NCI-H2107 treated with DMSO at 0.1 percent for 48 hours (cell line): ENCODE measurements around the gene NUDT3.
"Not testable (repeated sequence)": the region's sequence is repeated elsewhere in the genome, so short reads cannot be mapped to it uniquely, and the experiment has no call there.

Experiments
- DNase-seq: peaks from one replicate; lab custom pipeline; 2025; ENCODE audit not compliant: unreplicated experiment; lab: John Stamatoyannopoulos, UW

NUDT3 gene

GRCh38 chr6:34295721-34296120, 96.7 kb downstream of the NUDT3 start:
- no peak for DNase-seq

- DNase-seq: no peak
These were observed 99.5 kb downstream of the NUDT3 start for GRCh38 chr6:34292954-34293353.

- no peak for DNase-seq
These were observed 103.3 kb downstream of the NUDT3 start for GRCh38 chr6:34289137-34289536.

DNA sequence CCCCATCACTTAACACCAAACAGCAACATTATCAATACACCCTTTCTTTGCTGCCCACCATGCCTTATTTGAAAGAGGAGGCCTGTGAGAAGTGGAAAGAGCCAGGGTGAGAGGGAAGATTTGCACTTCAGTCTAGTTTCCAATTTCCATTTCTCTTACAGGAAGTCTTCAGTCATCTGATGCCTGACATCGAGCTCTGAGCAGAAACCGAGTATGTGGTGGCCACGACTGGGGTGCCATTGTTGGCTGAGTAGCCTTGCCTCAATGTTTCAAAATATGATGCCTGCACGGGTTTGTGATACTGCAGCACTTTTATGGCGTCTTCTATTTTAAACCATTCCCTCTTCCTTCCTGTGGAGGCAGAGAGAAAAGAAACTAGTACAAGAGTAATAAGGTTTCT, 103.9 kb downstream of the NUDT3 start:
- DNase-seq: no peak

DNA sequence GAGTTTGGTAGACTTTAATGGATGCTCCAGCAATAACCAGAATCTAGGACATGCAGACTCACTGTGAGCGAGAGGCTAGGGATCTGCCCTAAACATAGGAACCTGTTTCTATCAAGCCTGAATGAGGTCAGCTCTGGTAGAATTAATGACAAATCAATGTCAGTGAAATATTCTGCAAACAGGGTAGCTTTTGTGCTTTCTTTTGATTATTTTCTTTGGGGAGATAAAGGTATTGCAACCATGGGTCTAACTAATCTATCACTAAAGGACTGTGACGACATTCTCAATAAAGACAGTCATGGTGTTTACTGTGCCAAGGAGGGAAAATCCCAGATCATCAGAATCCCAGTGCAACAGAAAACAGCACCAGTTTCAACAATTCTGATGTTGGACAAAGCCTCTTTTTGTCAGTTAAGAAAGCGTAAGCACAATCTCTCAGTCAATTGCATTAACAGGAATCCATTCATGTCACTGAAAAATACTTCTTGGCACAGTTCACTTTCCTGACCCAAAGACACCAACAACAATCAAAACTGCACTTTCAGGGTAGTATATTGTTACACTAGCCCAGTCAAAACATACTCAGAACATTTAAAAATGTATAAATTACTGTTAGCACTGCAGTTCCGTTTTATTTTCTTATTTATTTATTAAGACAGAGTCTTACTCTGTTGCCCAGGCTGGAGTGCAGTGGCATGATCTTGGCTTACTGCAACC, 106.9 kb downstream of the NUDT3 start:
- no peak for DNase-seq

DNA sequence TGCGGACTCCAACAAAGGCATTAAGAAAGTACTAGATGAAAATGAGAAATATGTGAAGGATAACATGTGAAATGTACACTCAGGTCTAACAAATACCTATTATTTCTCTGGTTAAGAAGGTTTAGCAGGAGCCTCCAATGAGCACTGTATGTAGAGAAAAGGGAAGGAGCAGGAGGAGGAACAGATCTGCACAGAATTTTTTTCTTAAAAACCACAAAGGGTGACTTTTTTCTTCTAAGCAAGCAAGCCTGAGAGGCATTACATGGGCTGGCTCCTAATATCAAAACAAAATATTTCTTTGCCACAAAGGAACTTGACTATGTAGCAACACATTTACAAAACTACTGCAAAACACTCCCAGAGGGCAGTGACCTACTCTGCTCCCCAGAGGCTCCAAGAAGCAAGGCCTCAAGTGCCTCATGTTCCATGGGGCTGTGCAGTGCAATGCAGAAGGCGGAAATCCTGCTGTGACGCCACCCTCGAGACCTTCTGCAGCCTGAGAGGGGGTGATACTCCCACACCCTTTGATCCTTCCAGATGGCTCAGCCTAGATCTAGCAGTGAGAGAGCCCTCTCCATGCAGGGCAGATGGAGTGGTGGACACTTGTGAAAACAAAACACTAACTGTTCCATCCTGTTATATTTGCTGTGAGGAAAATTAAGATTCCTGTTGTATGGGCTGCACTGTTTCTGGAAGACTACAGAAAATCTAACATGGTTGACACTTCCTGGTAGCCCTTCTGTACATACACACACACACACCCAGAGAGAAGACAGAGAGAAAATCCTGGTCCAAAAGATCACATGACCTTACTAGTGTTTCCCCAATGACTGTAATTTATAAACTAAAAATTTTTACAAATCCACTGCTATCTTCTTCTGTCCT, 107.7 kb downstream of the NUDT3 start:
- DNase-seq: no peak

GRCh38 chr6:34281702-34282334, 110.7 kb downstream of the NUDT3 start:
- DNase-seq: no peak

DNA sequence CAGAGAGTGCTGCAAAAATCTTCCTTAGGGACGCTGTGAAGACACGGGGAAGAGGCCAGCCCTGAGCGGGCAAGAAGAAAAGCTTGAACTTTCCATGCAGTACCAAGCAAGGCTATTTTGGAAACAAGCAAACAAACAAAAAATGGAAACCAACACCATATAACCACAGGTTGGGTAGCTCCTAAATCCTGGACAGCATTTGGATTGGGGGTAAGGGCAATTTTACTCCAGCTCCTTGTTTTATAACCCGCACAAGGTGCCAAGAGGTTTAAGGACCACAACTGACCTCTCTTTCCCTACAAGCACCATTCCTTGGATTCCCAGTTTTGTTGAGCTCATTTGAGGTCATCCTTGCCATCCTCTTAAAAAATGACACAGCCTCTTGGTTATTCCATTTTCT, 112.3 kb downstream of the NUDT3 start:
- no peak for DNase-seq

DNA sequence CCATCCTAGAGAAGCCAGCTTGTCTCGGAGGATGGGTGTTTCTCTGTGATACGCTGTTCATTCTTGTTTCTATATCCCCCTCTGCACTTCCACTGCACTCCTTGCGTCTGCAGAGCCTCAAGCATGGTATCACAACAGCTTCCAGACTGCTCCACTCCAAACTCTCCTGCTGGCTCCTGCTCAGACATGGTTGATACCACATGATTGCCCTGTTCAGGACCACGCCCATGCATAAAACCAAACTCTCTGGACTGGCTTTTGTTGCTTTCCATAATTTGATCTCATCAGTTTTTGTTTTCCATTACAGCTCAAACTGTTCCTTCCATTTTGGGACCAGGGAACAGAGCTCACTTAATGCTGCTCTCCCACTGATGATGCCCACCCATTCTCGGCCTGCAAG, 113.6 kb downstream of the NUDT3 start:
- DNase-seq: no peak

GRCh38 chr6:34277763-34278112, 114.7 kb downstream of the NUDT3 start:
- no peak for DNase-seq

GRCh38 chr6:34276881-34277762, 115.3 kb downstream of the NUDT3 start:
- DNase-seq: no peak

GRCh38 chr6:34276191-34276590, 116.3 kb downstream of the NUDT3 start:
- DNase-seq: no peak

DNA sequence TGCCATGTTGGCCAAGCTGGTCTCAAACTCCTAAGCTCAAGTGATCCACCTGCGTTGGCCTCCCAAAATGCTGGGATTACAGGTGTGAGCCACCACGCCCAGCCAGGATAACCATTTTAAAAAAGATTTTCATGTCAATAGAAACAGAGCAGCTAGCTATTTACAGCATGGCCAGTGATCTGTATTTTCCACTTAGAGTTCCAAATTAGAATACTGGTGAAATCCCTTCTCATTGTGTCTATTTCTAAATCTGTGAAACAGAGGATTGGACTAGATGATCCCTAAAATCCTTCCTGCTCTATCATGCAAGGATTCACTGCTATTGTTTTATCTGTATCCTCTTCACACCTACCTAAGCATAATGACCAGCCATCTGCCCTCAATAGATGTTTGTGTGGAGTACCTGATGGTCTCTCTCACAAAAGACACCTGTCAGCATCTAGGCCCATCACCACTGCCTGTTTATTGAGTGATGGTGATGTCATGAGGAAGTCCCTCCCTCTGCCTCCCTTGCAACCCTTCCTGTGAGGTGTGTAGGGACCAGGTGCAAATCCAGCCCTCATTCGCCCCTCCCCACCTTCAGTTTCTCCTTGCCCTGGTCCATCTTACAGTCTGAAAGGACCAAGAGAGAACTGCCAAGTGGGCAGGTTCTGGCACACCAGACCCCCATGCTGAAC, 117.2 kb downstream of the NUDT3 start:
- DNase-seq: no peak

- DNase-seq: no peak
These were observed 118.3 kb downstream of the NUDT3 start for GRCh38 chr6:34274129-34274528.

DNA sequence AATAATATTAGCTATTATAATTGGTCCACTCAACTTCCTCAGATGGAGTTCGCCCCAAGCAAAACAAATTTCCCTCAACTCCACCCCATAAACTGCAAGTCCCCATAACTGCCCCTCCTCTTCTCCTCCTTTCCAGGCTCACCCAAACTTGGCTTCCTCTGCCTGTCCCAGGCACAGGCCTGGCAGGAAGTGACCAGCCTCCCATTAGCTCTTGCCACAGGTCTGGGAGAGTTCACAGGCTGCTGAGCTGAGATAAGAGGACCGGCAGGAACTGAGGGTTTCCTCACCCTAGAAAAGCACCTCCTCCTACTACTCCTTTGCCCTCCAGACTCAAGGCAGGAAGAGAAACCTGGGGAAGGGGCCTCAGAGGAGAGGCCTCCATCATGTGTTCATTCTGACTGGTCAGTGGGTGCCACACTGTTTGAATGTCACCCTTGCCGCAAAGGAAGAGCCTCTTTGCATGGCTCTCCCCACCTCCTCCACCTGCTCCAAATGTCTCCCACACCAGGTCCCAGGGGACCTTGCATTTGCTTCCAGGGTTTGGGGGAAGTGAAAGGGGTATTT, 119.1 kb downstream of the NUDT3 start:
- no peak for DNase-seq

GRCh38 chr6:34272013-34272926, 120.2 kb downstream of the NUDT3 start:
- DNase-seq: no peak

GRCh38 chr6:34269658-34270341, 122.7 kb downstream of the NUDT3 start:
- DNase-seq: not testable (repeated sequence)

- DNase-seq: not testable (repeated sequence)
These were observed 123.3 kb downstream of the NUDT3 start for GRCh38 chr6:34269132-34269531.
